ENCODE measurements around the gene AJM1.

AJM1 gene

DNA sequence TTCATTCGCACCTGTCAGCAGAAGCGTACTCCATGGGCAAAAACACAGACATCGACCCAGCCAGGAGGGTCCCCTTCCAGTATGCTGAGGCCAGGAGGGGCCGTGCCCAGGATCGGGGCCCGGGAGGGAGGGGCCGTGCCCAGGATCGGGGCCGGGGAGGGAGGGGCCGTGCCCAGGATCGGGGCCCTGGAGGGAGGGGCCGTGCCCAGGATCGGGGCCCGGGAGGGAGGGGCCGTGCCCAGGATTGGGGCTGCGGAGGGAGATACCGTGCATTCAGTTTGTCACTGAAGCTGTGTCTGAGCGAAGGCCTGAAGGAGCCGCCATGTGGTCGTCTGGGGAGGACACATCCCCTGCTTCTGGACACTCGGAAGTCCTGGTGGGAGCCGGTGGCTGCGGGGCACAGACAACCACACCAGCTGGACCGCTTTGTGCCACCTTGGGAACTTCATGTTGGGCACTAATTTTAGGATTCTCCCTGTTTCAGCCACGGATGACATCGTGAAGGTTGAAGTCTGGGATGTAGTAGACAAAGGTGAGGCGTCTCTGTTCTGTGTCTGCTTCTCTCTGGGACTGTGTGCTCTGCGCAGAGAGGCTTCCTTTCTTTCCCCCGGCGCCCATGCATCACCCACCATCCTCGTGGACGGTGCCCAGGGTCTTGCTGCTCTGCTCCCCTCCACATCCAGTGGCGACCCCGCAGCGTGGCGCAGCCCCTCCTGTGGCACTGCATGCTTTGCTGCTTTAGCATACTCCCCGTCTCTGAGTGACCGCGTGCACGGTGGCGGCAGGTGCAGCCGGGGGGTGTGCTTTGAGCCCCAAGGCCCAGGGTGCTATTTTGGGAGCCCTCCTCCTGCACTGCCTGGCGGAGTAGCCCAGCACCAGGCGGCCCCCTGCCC lies 16.7 kb upstream of the AJM1 start:
- TF ChIP-seq CTCF (IDR thresholded peaks at IDR 0.05; ENCODE audit: low read depth, low read length, missing control alignments) = no peak

DNA sequence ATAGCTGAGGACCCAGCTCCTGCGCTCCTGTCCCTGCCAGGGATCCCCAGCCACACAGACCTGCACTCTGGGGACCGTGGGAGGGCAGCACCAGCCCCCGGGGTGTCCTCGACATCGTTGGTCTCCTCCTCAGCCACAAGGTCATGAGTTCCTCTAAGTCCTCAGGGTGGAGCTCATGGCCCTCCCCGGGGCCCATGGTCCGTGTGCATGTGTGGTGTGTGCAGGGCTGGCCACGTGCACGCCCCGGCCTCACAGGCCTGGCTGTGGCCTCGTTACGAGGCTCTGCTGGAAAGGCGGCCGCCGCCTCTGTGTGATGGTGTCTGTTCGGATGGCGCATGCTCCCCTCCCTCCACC lies 16.1 kb upstream of the AJM1 start:
- no peak overlapping the region for H3K4me3 ChIP-seq (ENCODE audit: low read depth, low read length)
- no peak for TF ChIP-seq CTCF (IDR thresholded peaks at IDR 0.05; ENCODE audit: low read depth, low read length, missing control alignments)
- DNase-seq (ENCODE audit: low read depth) = no peak

More for the DNA sequence above, 16.7 kb upstream of the AJM1 start:
- no peak overlapping the region for H3K4me3 ChIP-seq (ENCODE audit: low read depth, low read length)
- no peak for DNase-seq (ENCODE audit: low read depth)

DNA sequence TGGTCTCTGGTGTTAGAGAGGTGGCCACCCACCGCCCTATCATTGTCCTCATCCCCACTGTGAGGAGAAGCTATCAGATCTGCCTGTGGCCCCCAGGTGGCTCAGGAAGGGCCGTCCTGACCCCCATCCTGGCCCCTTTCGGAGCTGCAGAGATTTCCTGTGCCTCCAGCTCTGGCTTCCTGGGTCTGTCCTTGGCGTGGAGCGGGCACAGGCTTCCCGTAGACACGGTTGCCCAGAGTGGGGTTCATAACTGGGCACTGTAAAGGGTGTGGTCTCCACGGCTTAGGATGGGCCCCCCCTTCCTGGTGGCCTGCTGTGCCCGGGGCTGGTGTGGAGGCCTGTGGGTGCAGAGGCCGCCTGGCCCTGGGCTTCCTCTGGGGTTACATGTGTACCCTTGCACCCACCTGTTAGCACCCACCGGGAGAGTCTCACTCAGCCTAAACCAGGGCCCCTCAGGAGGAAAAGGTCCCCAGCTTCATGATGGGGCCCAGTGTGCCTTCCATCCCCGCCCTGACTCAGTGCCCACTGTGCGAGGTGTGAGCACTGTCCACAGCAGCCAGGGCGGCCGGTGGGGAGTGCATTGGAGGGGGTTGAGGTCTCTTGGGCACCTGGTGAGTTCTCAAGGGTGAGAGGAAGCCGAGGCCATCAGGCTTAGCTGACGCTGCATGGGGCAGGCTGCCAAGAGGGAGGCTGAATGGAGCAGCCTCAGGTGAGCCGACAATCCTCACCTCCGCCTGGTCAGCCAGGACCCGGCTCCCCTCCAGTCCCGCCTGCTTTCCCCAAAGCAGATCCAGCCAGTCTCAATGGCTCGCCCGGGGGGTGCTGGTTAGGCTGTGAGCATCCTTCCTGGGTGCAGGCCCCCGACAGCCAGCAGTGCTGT lies 15.3 kb upstream of the AJM1 start:
- H3K4me3 ChIP-seq (ENCODE audit: low read depth, low read length) = no peak overlapping the region
- DNase-seq (ENCODE audit: low read depth) = no peak
- TF ChIP-seq CTCF (IDR thresholded peaks at IDR 0.05; ENCODE audit: low read depth, low read length, missing control alignments) = no peak

- DNase-seq (ENCODE audit: low read depth) = no peak
- no peak for TF ChIP-seq CTCF (IDR thresholded peaks at IDR 0.05; ENCODE audit: low read depth, low read length, missing control alignments)
These were observed 14.3 kb upstream of the AJM1 start for GRCh38 chr9:136827794-136828473.

GRCh38 chr9:136828474-136829140 lies 13.7 kb upstream of the AJM1 start:
- TF ChIP-seq CTCF (IDR thresholded peaks at IDR 0.05; ENCODE audit: low read depth, low read length, missing control alignments) = no peak

More at GRCh38 chr9:136827794-136828473, 14.3 kb upstream of the AJM1 start:
- no peak overlapping the region for H3K4me3 ChIP-seq (ENCODE audit: low read depth, low read length)

DNA sequence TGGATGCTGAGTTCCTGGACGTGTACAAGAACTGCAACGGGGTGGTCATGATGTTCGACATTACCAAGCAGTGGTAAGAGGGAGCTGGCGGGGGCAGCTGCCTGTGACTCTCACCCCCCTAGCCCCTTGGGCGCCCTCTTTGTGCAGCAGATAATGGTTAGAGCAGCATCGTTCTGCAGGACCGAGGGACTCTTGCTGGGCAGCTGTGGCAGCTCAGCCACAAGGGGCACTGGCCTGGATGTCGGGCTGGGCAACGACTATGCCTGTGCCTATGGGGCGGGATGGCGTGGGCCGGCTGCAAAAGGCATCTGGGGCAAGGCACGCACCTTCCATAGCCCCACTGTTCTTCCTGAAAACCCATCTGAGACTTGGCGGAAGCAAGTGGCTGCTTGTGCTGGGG lies 12.9 kb upstream of the AJM1 start:
- DNase-seq (ENCODE audit: low read depth) = no peak
- TF ChIP-seq CTCF (IDR thresholded peaks at IDR 0.05; ENCODE audit: low read depth, low read length, missing control alignments) = no peak
- H3K4me3 ChIP-seq (ENCODE audit: low read depth, low read length) = no peak overlapping the region

More at GRCh38 chr9:136828474-136829140, 13.7 kb upstream of the AJM1 start:
- no peak for DNase-seq (ENCODE audit: low read depth)
- no peak overlapping the region for H3K4me3 ChIP-seq (ENCODE audit: low read depth, low read length)

Measured in GM12864 (cell line).